ENCODE results near the gene WEE2.

DNA sequence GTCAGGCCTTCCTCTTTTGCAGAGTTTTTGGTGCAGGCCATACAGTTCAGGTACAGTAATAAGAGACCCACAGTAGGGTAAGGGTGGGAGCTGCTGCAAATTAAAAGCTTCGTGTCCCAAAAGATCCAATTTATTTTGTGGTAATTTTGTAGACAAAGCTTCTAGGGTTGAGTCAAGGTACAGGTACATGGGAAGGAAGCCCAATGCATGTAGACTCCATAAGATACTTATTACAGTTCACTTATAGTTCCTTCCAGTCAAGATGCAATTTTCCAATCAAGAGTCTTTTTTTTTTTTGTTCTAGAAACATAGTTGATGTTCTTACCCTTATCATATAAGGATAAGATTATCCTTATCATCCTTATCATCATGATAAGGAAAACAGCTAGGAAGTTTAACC lies 68.2 kb downstream of the WEE2 start, which contains the start of gene TAS2R4:
- TF ChIP-seq POLR2A (IDR thresholded peaks at IDR 0.05; ENCODE audit: extremely low read depth, insufficient read length), result no peak
- TF ChIP-seq, protein P1, sequence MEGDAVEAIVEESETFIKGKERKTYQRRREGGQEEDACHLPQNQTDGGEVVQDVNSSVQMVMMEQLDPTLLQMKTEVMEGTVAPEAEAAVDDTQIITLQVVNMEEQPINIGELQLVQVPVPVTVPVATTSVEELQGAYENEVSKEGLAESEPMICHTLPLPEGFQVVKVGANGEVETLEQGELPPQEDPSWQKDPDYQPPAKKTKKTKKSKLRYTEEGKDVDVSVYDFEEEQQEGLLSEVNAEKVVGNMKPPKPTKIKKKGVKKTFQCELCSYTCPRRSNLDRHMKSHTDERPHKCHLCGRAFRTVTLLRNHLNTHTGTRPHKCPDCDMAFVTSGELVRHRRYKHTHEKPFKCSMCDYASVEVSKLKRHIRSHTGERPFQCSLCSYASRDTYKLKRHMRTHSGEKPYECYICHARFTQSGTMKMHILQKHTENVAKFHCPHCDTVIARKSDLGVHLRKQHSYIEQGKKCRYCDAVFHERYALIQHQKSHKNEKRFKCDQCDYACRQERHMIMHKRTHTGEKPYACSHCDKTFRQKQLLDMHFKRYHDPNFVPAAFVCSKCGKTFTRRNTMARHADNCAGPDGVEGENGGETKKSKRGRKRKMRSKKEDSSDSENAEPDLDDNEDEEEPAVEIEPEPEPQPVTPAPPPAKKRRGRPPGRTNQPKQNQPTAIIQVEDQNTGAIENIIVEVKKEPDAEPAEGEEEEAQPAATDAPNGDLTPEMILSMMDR (IDR thresholded peaks at IDR 0.05; ENCODE audit: low read depth, low read length), result no peak
- TF ChIP-seq, protein P2, sequence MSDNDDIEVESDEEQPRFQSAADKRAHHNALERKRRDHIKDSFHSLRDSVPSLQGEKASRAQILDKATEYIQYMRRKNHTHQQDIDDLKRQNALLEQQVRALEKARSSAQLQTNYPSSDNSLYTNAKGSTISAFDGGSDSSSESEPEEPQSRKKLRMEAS (IDR thresholded peaks at IDR 0.05; ENCODE audit: low read depth, low read length), result no peak
- no peak for TF ChIP-seq MYC (IDR thresholded peaks at IDR 0.05; ENCODE audit: low read depth, low read length)

Data from NB4 (cell line).